ENCODE measurements around the gene FIGLA. TPM values are rescaled to one million over a fixed set of nuclear protein-coding genes. Genes with fewer than 3 reads are reported as not detected.

Gene FIGLA
- total and polyA plus RNA-seq, 10 donors, result 0.14 to 0.39 TPM; not detected in 8

DNA sequence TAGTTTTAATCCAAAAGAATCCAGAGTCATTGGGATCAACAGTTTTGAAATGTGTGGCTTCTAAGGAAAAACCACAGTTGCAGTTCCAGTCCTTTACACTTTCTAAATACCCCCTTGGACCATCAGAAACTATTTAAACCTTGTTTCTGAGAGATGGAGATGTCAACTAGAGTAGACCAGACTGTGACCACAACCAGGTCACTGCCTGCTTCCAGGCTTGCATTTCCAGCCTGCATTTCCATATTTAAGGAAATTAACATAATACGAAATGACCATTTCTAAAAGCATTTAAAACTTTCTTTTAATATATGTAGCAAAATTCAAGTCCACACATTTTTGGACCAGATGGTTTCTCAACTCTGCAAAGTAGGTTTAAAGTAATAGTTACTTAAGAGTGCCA lies 60.8 kb downstream of the FIGLA start:
- Histone ChIP-seq H3K4me1 (no peaks in the 10 kb centered on the region), H3K9me3 (no peaks in the 10 kb centered on the region), H3K27me3 (replicated peaks in 1 of 7) (peaks cover 0 to 10% (median 0%) of the 10 kb centered on the region in 7 donors), H3K27ac (no peak overlapping the region), H3K36me3 (no peaks in the 10 kb centered on the region), H3K4me3 (no peak overlapping the region)
- TF ChIP-seq, protein P1, sequence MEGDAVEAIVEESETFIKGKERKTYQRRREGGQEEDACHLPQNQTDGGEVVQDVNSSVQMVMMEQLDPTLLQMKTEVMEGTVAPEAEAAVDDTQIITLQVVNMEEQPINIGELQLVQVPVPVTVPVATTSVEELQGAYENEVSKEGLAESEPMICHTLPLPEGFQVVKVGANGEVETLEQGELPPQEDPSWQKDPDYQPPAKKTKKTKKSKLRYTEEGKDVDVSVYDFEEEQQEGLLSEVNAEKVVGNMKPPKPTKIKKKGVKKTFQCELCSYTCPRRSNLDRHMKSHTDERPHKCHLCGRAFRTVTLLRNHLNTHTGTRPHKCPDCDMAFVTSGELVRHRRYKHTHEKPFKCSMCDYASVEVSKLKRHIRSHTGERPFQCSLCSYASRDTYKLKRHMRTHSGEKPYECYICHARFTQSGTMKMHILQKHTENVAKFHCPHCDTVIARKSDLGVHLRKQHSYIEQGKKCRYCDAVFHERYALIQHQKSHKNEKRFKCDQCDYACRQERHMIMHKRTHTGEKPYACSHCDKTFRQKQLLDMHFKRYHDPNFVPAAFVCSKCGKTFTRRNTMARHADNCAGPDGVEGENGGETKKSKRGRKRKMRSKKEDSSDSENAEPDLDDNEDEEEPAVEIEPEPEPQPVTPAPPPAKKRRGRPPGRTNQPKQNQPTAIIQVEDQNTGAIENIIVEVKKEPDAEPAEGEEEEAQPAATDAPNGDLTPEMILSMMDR (IDR thresholded peaks at IDR 0.05 in 8 of 11, conservative IDR thresholded peaks at IDR 0.05 in 3 of 11), result no peak
- TF ChIP-seq POLR2AphosphoS5 (IDR thresholded peaks at IDR 0.05) (no peak), POLR2A (IDR thresholded peaks at IDR 0.05) (no peak)
- DNase-seq, result no peak
- intact Hi-C loops (cut with DNase I; ENCODE audit: low total_unique reads), result no loop called here
- 84 to 93% (median 89%) methylated on average over 1 of the region's 1 CpG for WGBS, 5 donors

DNA sequence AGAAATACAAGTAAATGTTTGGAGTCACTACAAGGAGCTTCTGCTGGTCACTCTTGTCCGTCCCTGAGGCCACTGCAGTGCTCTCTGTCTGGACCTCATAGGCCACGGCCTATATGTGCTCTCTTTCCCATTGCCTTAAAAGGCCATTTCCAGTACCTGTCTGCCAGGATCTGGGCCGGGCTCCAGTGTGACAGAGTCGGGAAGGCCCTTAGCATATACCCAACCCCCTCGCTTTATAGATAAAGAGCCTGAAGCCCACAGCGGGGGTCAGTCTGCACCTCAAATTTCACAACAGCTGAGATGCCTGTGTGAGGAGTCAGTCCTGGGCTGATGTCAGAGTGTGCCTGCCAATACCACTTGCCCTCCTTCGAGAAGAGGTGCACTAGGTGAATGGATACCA lies 62.3 kb downstream of the FIGLA start:
- intact Hi-C loops (cut with DNase I; ENCODE audit: low total_unique reads), result no loop called here
- TF ChIP-seq, protein P1 (IDR thresholded peaks at IDR 0.05 in 8 of 11, conservative IDR thresholded peaks at IDR 0.05 in 3 of 11), result no peak
- TF ChIP-seq POLR2AphosphoS5 (IDR thresholded peaks at IDR 0.05), result no peak
- TF ChIP-seq POLR2A (IDR thresholded peaks at IDR 0.05), result no peak
- 69 to 83% (median 81%) methylated on average over 7 of the region's 7 CpGs for WGBS, 5 donors

More for the DNA sequence above, 62.3 kb downstream of the FIGLA start:
- Histone ChIP-seq H3K27ac (no peak overlapping the region), H3K4me3 (no peak overlapping the region), H3K36me3 (no peaks in the 10 kb centered on the region), H3K9me3 (no peaks in the 10 kb centered on the region), H3K27me3 (replicated peaks in 1 of 7) (no peaks in the 10 kb centered on the region), H3K4me1 (no peaks in the 10 kb centered on the region)
- no peak for DNase-seq

Small RNAs within 50 kb of the gene (small RNA-seq; reads per million reads assigned to genes)
- 0 reads per million in 4 donors for gene HMGN2P21

Other genes with a start within 250 kb of the FIGLA start
- gene TGFA, start 236.8 kb downstream of the FIGLA start, total RNA-seq, result 10 to 100 TPM in 6 of 7 donors, 1 to 10 TPM in 1; 6.8 to 27.5 (median 18.2) TPM
- 1 to 10 TPM; 1.3 to 2.8 (median 2.0) TPM for gene TGFA, start 236.8 kb downstream of the FIGLA start, polyA plus RNA-seq
- 1 to 10 TPM; 3.3 to 7.1 (median 4.2) TPM for gene ADD2, start 22.4 kb downstream of the FIGLA start, total RNA-seq
- 1 to 10 TPM in 1 of 3 donors, under 1 TPM in 2; 0.47 to 1.8 (median 0.50) TPM for gene ADD2, start 22.4 kb downstream of the FIGLA start, polyA plus RNA-seq
- 1 to 10 TPM in 5 of 7 donors, under 1 TPM in 1, not detected in 1; 0.64 to 4.8 (median 2.8) TPM for gene CLEC4F, start 30.0 kb upstream of the FIGLA start, total RNA-seq
- gene CLEC4F, start 30.0 kb upstream of the FIGLA start, polyA plus RNA-seq, result 1 to 10 TPM; 1.4 to 3.3 (median 2.0) TPM
- gene CD207, start 45.2 kb upstream of the FIGLA start, total RNA-seq, result under 1 TPM in 2 of 7 donors, not detected in 5; 0.60 to 0.76 TPM
- under 1 TPM in 2 of 3 donors, not detected in 1; 0.05 to 0.11 TPM for gene CD207, start 45.2 kb upstream of the FIGLA start, polyA plus RNA-seq
- gene VAX2, start 109.9 kb upstream of the FIGLA start, total RNA-seq, result not detected
- gene VAX2, start 109.9 kb upstream of the FIGLA start, polyA plus RNA-seq, result under 1 TPM in 1 of 3 donors, not detected in 2; 0.05 TPM
- not detected for gene ATP6V1B1, start 145.3 kb upstream of the FIGLA start, total RNA-seq
- under 1 TPM in 2 of 3 donors, not detected in 1; 0.06 to 0.11 TPM for gene ATP6V1B1, start 145.3 kb upstream of the FIGLA start, polyA plus RNA-seq
- 1 to 10 TPM in 3 of 7 donors, under 1 TPM in 2, not detected in 2; 0.39 to 1.7 (median 1.3) TPM for gene ANKRD53, start 188.0 kb upstream of the FIGLA start, total RNA-seq
- under 1 TPM; 0.22 to 0.72 (median 0.27) TPM for gene ANKRD53, start 188.0 kb upstream of the FIGLA start, polyA plus RNA-seq
- gene TEX261, start 204.2 kb upstream of the FIGLA start, total RNA-seq, result 10 to 100 TPM; 28.6 to 55.7 (median 39.8) TPM
- gene TEX261, start 204.2 kb upstream of the FIGLA start, polyA plus RNA-seq, result 10 to 100 TPM in 2 of 3 donors, 1 to 10 TPM in 1; 8.7 to 21.7 (median 12.9) TPM